ENCODE data around the gene ZBTB7C. TPM values are rescaled to one million over a fixed set of nuclear protein-coding genes. Genes with fewer than 3 reads are reported as not detected.

Gene ZBTB7C
- total and polyA plus RNA-seq, 4 donors, result 0.19 to 1.1 (median 0.45) TPM

DNA sequence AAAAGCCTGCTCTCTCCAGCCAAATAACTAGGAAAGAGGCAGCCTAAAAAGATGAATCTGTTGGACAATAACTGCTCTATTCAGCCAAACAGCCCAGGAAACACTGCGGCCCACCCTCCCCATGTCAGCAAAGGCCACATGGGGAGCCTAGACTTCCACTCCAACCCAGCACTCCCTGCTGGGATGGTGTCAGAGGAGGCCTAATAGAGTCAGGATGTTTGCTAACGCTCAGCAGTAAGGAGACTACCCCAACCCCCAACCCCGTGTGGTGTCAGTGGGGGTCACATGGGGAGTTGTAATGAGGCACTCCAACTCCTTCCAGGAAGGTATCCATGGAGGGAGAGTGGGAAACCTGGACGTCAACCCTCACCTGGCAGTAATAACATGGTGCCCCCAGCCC lies 41.6 kb downstream of the ZBTB7C start:
- no peaks in the 10 kb centered on the region for H3K27me3 ChIP-seq (ENCODE audit: control insufficient read depth in 4 of 4, insufficient read depth in 4 of 4, low read length in 3 of 4)
- WGBS, result 75% methylated on average over 4 of the region's 4 CpGs
- no peak overlapping the region for H3K4me3 ChIP-seq (ENCODE audit: low read depth in 1 of 3, low read length in 3 of 3)
- no peaks in the 10 kb centered on the region for H3K4me1 ChIP-seq (ENCODE audit: control insufficient read depth in 4 of 4, insufficient read depth in 4 of 4, low read length in 3 of 4)
- no peak overlapping the region for H3K9ac ChIP-seq (ENCODE audit: low read depth in 1 of 2, low read length in 2 of 2)
- TF ChIP-seq YY1 (IDR thresholded peaks at IDR 0.05), result no peak
- TF ChIP-seq, protein P1, sequence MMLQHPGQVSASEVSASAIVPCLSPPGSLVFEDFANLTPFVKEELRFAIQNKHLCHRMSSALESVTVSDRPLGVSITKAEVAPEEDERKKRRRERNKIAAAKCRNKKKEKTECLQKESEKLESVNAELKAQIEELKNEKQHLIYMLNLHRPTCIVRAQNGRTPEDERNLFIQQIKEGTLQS (IDR thresholded peaks at IDR 0.05), result no peak
- TF ChIP-seq RXRA (IDR thresholded peaks at IDR 0.05), result no peak
- no peak for TF ChIP-seq HNF4A (conservative IDR thresholded peaks at IDR 0.05)
- no peak for TF ChIP-seq FOXA2 (IDR thresholded peaks at IDR 0.05)
- TF ChIP-seq, protein P2, sequence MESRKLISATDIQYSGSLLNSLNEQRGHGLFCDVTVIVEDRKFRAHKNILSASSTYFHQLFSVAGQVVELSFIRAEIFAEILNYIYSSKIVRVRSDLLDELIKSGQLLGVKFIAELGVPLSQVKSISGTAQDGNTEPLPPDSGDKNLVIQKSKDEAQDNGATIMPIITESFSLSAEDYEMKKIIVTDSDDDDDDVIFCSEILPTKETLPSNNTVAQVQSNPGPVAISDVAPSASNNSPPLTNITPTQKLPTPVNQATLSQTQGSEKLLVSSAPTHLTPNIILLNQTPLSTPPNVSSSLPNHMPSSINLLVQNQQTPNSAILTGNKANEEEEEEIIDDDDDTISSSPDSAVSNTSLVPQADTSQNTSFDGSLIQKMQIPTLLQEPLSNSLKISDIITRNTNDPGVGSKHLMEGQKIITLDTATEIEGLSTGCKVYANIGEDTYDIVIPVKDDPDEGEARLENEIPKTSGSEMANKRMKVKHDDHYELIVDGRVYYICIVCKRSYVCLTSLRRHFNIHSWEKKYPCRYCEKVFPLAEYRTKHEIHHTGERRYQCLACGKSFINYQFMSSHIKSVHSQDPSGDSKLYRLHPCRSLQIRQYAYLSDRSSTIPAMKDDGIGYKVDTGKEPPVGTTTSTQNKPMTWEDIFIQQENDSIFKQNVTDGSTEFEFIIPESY (IDR thresholded peaks at IDR 0.05), result no peak
- TF ChIP-seq JUND (IDR thresholded peaks at IDR 0.05), result no peak
- TF ChIP-seq, protein P3, sequence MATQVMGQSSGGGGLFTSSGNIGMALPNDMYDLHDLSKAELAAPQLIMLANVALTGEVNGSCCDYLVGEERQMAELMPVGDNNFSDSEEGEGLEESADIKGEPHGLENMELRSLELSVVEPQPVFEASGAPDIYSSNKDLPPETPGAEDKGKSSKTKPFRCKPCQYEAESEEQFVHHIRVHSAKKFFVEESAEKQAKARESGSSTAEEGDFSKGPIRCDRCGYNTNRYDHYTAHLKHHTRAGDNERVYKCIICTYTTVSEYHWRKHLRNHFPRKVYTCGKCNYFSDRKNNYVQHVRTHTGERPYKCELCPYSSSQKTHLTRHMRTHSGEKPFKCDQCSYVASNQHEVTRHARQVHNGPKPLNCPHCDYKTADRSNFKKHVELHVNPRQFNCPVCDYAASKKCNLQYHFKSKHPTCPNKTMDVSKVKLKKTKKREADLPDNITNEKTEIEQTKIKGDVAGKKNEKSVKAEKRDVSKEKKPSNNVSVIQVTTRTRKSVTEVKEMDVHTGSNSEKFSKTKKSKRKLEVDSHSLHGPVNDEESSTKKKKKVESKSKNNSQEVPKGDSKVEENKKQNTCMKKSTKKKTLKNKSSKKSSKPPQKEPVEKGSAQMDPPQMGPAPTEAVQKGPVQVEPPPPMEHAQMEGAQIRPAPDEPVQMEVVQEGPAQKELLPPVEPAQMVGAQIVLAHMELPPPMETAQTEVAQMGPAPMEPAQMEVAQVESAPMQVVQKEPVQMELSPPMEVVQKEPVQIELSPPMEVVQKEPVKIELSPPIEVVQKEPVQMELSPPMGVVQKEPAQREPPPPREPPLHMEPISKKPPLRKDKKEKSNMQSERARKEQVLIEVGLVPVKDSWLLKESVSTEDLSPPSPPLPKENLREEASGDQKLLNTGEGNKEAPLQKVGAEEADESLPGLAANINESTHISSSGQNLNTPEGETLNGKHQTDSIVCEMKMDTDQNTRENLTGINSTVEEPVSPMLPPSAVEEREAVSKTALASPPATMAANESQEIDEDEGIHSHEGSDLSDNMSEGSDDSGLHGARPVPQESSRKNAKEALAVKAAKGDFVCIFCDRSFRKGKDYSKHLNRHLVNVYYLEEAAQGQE (IDR thresholded peaks at IDR 0.05), result no peak
- no peak for TF ChIP-seq HNF4G (IDR thresholded peaks at IDR 0.05)
- no peak for TF ChIP-seq FOXA1 (IDR thresholded peaks at IDR 0.05)
- no peak for TF ChIP-seq NR2F2 (IDR thresholded peaks at IDR 0.05)
- no peak for TF ChIP-seq EGR1 (IDR thresholded peaks at IDR 0.05; ENCODE audit: low read depth in 2 of 2)
- TF ChIP-seq RAD21 (IDR thresholded peaks at IDR 0.05), result no peak
- no peak for TF ChIP-seq GABPA (IDR thresholded peaks at IDR 0.05 in 1 of 2, conservative IDR thresholded peaks at IDR 0.05 in 1 of 2)
- TF ChIP-seq TAF1 (conservative IDR thresholded peaks at IDR 0.05), result no peak
- TF ChIP-seq, protein P4, sequence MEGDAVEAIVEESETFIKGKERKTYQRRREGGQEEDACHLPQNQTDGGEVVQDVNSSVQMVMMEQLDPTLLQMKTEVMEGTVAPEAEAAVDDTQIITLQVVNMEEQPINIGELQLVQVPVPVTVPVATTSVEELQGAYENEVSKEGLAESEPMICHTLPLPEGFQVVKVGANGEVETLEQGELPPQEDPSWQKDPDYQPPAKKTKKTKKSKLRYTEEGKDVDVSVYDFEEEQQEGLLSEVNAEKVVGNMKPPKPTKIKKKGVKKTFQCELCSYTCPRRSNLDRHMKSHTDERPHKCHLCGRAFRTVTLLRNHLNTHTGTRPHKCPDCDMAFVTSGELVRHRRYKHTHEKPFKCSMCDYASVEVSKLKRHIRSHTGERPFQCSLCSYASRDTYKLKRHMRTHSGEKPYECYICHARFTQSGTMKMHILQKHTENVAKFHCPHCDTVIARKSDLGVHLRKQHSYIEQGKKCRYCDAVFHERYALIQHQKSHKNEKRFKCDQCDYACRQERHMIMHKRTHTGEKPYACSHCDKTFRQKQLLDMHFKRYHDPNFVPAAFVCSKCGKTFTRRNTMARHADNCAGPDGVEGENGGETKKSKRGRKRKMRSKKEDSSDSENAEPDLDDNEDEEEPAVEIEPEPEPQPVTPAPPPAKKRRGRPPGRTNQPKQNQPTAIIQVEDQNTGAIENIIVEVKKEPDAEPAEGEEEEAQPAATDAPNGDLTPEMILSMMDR (IDR thresholded peaks at IDR 0.05; ENCODE audit: low read depth, low read length, missing input control), result no peak
- peaks cover 0 to 3% (median 0%) of the 10 kb centered on the region in 4 donors for H3K9me3 ChIP-seq (ENCODE audit: control insufficient read depth in 4 of 4, low read length in 3 of 4)
- no peak overlapping the region for H3K27ac ChIP-seq (ENCODE audit: low read depth in 1 of 2, low read length in 2 of 2)
- no peak for DNase-seq (ENCODE audit: low spot score)
- no peaks in the 10 kb centered on the region for H3K36me3 ChIP-seq (ENCODE audit: control insufficient read depth in 4 of 4, insufficient read depth in 3 of 4, low read depth in 1 of 4, low read length in 3 of 4)

DNA sequence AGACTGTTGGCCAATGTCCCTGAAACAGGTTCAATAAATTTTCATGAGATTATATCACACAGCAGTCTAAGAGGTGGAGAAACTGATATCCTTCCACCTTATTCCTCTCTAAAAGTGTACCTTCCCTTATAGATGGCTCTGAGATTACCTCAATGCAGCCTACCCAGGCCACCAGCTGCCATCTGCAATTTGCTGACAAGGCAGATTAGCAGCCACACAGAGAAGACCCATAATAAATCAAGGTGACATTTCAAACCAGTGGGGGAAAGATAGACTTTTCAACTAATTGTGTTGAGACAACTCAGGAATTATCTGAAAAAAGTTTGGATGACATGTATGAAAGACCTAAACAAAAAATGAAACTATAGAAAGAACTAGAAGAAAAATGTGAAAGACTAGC lies 43.2 kb downstream of the ZBTB7C start:
- H3K27me3 ChIP-seq (ENCODE audit: control insufficient read depth in 4 of 4, insufficient read depth in 4 of 4, low read length in 3 of 4), result no peaks in the 10 kb centered on the region
- peaks cover 0 to 3% (median 0%) of the 10 kb centered on the region in 4 donors for H3K9me3 ChIP-seq (ENCODE audit: control insufficient read depth in 4 of 4, low read length in 3 of 4)
- H3K27ac ChIP-seq (ENCODE audit: low read depth in 1 of 2, low read length in 2 of 2), result no peak overlapping the region
- no peak overlapping the region for H3K9ac ChIP-seq (ENCODE audit: low read depth in 1 of 2, low read length in 2 of 2)
- H3K4me1 ChIP-seq (ENCODE audit: control insufficient read depth in 4 of 4, insufficient read depth in 4 of 4, low read length in 3 of 4), result no peaks in the 10 kb centered on the region
- H3K4me3 ChIP-seq (ENCODE audit: low read depth in 1 of 3, low read length in 3 of 3), result no peak overlapping the region
- H3K36me3 ChIP-seq (ENCODE audit: control insufficient read depth in 4 of 4, insufficient read depth in 3 of 4, low read depth in 1 of 4, low read length in 3 of 4), result no peaks in the 10 kb centered on the region
- DNase-seq (ENCODE audit: low spot score), result no peak
- TF ChIP-seq RAD21 (IDR thresholded peaks at IDR 0.05) (no peak), FOXA2 (IDR thresholded peaks at IDR 0.05) (no peak), FOXA1 (IDR thresholded peaks at IDR 0.05) (no peak), NR2F2 (IDR thresholded peaks at IDR 0.05) (no peak), TAF1 (conservative IDR thresholded peaks at IDR 0.05) (no peak), HNF4A (conservative IDR thresholded peaks at IDR 0.05) (no peak), EGR1 (IDR thresholded peaks at IDR 0.05; ENCODE audit: low read depth in 2 of 2) (no peak), RXRA (IDR thresholded peaks at IDR 0.05) (no peak), SP1 (IDR thresholded peaks at IDR 0.05) (no peak), HNF4G (IDR thresholded peaks at IDR 0.05) (no peak), YY1 (IDR thresholded peaks at IDR 0.05) (no peak)
- TF ChIP-seq, protein P1 (IDR thresholded peaks at IDR 0.05), result no peak
- TF ChIP-seq, protein P5, sequence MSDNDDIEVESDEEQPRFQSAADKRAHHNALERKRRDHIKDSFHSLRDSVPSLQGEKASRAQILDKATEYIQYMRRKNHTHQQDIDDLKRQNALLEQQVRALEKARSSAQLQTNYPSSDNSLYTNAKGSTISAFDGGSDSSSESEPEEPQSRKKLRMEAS (IDR thresholded peaks at IDR 0.05), result no peak
- TF ChIP-seq, protein P2 (IDR thresholded peaks at IDR 0.05), result no peak

Measured in liver (tissue), 9 donors.